Activated CD4-positive, alpha-beta T cell treated with anti-CD3 and anti-CD28 coated beads for 48 hours (primary cell): ENCODE results near the gene CA10.

Experiments
- DNase-seq: peaks from one replicate; pipeline ENCODE4 v3.0.0-alpha.2; 2020

The CA10 gene

DNA sequence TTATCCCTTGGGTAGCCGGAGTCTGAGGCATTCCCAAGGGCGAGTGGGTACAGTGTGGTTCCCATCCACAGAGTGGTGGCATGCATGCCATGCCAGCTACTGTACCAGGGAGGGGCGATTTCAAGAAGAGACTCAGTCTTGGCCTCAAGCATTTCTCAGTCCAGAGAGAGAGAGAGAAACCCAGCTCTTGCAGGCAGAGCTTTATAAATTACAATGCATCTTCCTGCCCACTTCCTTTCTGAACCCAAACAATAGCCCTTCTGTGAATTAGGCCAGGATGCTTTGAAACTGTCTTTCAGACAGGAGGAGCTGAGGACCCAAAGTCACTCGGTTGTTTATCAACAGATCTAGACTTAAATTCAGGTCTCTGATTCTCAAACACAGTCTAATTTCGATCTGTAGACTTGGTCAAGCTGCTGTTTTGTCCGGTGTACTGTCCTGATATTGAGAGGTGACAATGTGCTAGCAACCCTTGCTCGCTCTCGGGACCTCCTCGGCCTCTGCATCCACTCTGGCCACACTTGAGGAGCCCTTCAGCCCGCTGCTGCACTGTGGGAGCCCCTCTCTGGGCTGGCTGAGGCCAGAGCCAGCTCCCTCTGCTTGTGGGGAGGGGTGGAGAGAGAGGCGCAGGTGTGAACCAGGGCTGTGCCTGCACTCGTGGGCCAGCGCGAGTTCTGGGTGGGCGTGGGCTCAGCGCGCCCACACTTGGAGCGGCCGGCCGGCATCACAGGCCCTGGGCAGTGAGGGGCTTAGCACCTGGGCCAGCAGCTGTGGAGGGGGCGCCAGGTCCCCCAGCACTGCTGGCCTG, 490.2 kb downstream of the CA10 start:
- no peak for DNase-seq

GRCh38 chr17:51667706-51668083, 490.8 kb downstream of the CA10 start:
- DNase-seq, result no peak

- DNase-seq, result no peak
Observed at GRCh38 chr17:51666971-51667705, 491.4 kb downstream of the CA10 start.

DNA sequence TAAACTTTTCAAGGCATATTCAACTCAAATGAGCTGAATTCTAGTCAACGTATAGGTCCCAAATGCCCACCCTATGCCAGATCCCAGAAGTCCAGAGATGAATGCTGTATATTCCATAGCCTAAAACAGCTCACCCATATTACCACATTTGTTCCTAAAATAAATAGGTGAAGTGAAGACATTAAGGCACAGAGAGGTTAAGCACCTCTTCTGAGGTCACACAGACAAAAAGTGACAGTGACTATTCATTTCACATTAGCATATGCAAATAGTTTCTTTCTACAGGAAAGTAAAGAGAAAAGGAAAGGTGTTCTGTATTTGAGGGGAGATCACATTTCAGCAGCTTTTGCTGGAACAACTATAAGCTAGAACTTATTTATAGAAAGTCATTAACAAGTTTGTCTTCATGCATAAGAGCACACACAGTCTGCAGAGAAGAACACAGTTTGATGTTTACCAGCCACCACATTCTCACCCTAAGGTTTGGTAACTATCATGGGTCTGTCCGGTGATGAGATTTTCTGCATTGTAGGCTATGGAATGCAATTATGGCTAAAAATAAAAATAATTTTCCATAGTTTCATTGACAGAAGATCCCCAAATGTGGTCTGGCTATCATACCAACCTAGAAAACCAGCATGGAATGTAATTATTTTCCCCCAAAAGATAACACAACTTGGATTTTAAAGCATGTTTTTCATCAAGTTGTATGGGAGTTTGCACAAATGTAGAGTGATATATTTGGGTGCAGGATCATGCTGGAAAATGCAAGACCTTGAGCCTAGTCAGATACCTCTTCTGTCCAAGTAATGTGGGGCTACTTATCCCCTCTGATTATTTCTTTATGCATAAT, 496.1 kb downstream of the CA10 start:
- no peak for DNase-seq

GRCh38 chr17:51661403-51661802, 497.1 kb downstream of the CA10 start:
- no peak for DNase-seq

GRCh38 chr17:51660266-51660665, 498.2 kb downstream of the CA10 start:
- no peak for DNase-seq

- DNase-seq, result no peak
Observed at GRCh38 chr17:51657224-51657623, 501.3 kb downstream of the CA10 start.

DNA sequence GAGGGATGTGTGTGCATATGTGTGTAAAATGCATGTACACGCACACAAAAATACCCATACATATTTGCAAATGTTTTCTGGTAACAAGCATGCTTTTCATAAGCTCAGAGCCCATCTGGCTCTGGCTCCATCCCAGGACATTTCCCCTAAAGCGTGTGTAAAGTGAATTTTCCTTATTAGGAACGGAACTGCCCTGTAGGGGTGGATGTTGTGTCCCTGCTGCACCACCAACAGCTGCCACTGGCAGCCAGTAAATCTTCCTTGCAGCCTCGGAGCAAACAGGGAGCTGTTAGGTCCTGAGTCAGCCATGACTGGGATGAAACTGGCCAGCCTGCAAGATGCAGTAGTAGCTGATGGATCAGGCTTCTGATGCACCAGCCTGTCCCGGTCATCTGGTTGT, 504.6 kb downstream of the CA10 start:
- no peak for DNase-seq

DNA sequence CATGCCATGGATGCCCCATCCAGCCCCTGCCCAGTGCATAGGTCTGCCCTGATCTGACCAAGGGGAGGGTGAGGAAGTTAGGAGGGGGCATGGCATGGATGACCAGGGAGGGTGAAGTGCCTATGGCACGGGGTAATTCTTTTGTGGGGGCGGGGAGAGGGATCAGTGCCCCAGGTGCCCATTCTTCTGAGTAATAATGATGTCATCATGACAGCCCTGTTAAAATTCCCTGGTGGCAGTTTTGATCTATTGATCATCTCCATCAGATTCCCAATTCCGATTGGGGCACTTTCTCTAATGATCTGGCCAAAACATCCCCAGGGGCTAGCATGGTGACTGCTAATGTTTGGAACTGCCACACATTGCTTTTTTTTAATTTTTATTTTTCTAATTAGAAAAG, 506.0 kb downstream of the CA10 start:
- DNase-seq, result no peak

DNA sequence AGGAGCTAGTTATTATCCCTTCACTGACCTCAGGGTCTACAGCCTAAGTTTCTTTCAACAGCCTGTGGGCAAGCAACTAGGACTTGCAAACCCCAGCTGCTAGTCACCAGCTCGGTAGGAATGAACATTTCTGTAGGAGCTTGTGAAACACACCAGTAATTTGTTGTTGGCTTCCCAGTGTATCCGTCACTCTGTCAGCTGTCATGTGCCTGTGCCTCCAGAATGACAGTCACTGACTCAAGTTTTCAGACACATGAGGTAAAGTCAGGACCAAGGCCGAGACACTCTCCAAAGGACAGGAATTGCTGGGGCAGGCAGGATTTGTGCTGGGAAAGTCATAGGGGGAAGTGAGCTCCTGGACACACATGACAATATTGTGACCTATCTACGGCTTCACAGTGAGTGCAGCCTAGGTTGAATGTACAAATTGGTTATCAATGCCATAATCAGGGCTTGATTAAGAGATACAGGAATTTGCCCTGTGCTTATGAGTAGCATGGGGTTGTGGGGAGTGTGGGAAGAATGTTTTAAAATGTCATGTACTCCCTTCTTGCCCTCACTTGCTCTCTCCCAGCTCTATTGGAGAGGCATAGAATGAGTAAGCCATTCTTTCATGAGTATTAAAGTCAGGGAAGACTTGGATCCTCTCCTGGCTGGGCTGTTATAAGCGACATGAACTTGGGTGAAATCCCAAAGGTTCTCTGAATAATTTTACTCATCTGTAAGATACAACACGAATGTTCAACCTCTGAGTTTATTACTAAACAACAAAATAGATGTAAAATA, 506.8 kb downstream of the CA10 start:
- DNase-seq, result no peak

DNA sequence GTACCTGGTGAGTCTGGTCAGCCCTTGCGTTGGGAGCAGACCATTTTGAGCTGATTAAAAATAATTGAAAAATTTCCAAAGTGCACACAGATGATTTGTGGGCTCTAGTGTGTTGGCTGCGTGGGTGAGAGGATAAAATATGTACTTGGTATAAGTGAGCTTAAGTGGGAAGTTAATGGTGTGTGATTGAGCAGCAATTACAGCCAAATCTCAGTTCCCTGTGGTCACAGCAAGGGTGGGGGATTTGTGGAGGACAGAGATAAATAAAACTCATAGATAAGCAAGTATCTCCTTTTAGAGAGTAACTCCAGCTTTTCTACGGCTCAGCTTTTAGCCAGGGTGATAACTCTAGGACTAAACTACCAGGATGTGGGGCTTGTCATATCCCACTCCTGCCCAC, 507.7 kb downstream of the CA10 start:
- DNase-seq, result no peak

DNA sequence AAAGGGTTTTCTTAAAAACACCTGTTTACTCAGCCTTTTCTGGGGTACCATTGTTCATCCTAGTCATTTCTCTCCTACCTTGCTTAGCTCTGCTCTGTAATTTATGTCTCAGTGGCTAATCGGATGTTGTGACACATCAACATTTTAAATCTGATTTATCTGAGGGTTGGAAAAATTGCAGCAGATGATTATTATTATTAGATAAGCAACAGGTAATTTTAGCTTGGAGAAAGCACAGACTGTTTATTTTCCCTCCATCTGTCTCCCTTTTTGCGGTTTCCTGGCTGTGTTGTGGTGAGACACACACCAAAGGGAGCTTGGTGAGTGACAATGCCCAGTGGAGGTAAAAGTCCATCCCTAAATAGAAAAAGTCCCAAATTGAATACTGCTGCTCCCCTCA, 508.3 kb downstream of the CA10 start:
- no peak for DNase-seq

DNA sequence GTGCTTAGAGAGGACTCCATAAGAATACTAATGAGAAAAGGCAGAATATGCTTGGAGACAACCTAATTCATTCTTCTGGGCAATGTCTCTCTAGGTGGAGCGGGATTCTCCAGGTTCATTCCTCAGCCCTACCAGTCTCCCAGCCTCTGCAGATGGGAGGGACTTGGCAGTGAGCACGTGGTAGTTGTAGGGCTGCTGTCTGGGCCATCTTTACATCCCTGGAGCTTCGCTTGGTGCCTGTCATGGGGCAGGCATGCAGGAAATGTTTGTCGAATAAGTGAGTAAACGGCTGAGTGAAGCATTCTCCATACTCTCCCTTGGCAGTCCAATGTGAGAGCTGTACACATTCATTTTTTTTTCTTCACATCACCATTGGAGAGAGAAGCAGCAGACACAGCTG, 510.7 kb downstream of the CA10 start:
- no peak for DNase-seq

GRCh38 chr17:51647067-51647466, 511.4 kb downstream of the CA10 start:
- DNase-seq, result no peak

- no peak for DNase-seq
Observed at GRCh38 chr17:51646539-51646938, 512.0 kb downstream of the CA10 start.

- no peak for DNase-seq
Observed at GRCh38 chr17:51645056-51645455, 513.5 kb downstream of the CA10 start.

GRCh38 chr17:51643702-51644490, 514.6 kb downstream of the CA10 start:
- DNase-seq, result no peak

- DNase-seq, result no peak
Observed at GRCh38 chr17:51642029-51642428, 516.5 kb downstream of the CA10 start.

GRCh38 chr17:51640108-51640622, 518.3 kb downstream of the CA10 start:
- peak; percentile 27 for DNase-seq

- no peak for DNase-seq
Observed at GRCh38 chr17:51638971-51639370, 519.5 kb downstream of the CA10 start.

- no peak for DNase-seq
Observed at GRCh38 chr17:51636291-51636690, 522.2 kb downstream of the CA10 start.
